HCT116 (cell line): ENCODE results near the gene DOCK3. TPM values are rescaled to one million over a fixed set of nuclear protein-coding genes. Genes with fewer than 3 reads are reported as not detected.

Experiments
- ATAC-seq: fragments of 200-7000 bp; cut with Tn5 transposase; 2 replicates; pipeline ENCODE4 v1.9.1; 2020; ENCODE audit warnings: mild to moderate bottlenecking, moderate library complexity
- BruUV-seq: library from RNA; stranded (reverse); fragments of 400-500 nt; replicated peaks from 2 replicates; lab custom pipeline; 2021; lab: Mats Ljungman, UMichigan
- CTCF ChIA-PET: fragments of 300-600 bp; sonication (Branson Sonifier 250); formaldehyde crosslinking; loops from one replicate; lab custom pipeline; 2021; ENCODE audit warnings: antibody characterized with exemption; lab: Charles Lee
- POLR2A ChIA-PET: fragments of 300-600, 350-600 bp; sonication (Branson Sonifier 250); formaldehyde crosslinking; loops from one replicate; lab custom pipeline; 2021; ENCODE audit warnings: antibody characterized with exemption; lab: Charles Lee
- RAD21 ChIA-PET, 2 experiments: fragments of 300-600 bp; sonication (Branson Sonifier 250); formaldehyde crosslinking; loops; one replicate each; lab custom pipeline; 2023; ENCODE audit warnings: low total read pairs in 2 of 2; ENCODE audit not compliant: uncharacterized antibody in 2 of 2, unreplicated experiment in 2 of 2, low non-redundant PET in 1 of 2; lab: Charles Lee
- DNase-seq: peaks from one replicate; pipeline ENCODE4 v3.0.0-alpha.2; 2010; ENCODE audit warnings: low read depth, low spot score
- H2AFZ ChIP-seq: fragments of 200-600 bp; shearing (Covaris generic), sonication (generic); 2 replicates; pipeline ENCODE4 v1.6.1; 2017; ENCODE audit warnings: low read depth, mixed run types, mixed read lengths, antibody characterized with exemption, low read length; ENCODE audit not compliant: poor library complexity, severe bottlenecking
- H3K27ac ChIP-seq: 2 replicates; pipeline ENCODE4 v1.5.1; 2012; ENCODE audit warnings: low read depth, low read length
- H3K27me3 ChIP-seq: fragments of 200-600 bp; sonication (generic); 2 replicates; pipeline ENCODE4 v1.6.1; 2016; ENCODE audit warnings: mixed run types, low read length, mixed read lengths; ENCODE audit not compliant: insufficient read depth
- H3K36me3 ChIP-seq, 2 experiments: fragments of 200-500 bp in 1 of 2; fragments of 200-600 bp in 1 of 2; sonication (Bioruptor generic) in 1 of 2; sonication (generic) in 1 of 2; 2 replicates each; pipeline versions ENCODE4 v1.5.1 to v1.6.1; 2014 to 2016; ENCODE audit warnings: low read length in 2 of 2, inconsistent platforms in 1 of 2, mixed read lengths in 1 of 2, mixed run types in 1 of 2; ENCODE audit not compliant: insufficient read depth in 2 of 2, control insufficient read depth in 1 of 2
- H3K4me1 ChIP-seq, 2 experiments: fragments of 200-600 bp in 1 of 2; sonication (generic) in 1 of 2; 2 replicates each; pipeline versions ENCODE4 v1.5.1 to v1.6.1; 2012 to 2017; ENCODE audit warnings: low read length in 2 of 2, inconsistent platforms in 1 of 2, mild to moderate bottlenecking in 1 of 2, mixed read lengths in 1 of 2, mixed run types in 1 of 2, moderate library complexity in 1 of 2; ENCODE audit not compliant: insufficient read depth in 2 of 2, control insufficient read depth in 1 of 2
- H3K4me2 ChIP-seq: fragments of 200-600 bp; sonication (generic); 2 replicates; pipeline ENCODE4 v1.6.1; 2017; ENCODE audit warnings: mixed run types, low read length, mixed read lengths
- H3K4me3 ChIP-seq, 2 experiments: fragments of 200-600 bp in 1 of 2; sonication (generic) in 1 of 2; replicated peaks in 1 of 2; 2 replicates each; pipeline ENCODE4 v1.5.1; 2011 to 2016; ENCODE audit warnings: low read length in 2 of 2, control low read depth in 1 of 2, low read depth in 1 of 2, mild to moderate bottlenecking in 1 of 2, mixed read lengths in 1 of 2, mixed run types in 1 of 2
- H3K79me2 ChIP-seq: fragments of 200-600 bp; sonication (generic); 2 replicates; pipeline ENCODE4 v1.6.1; 2017; ENCODE audit warnings: mild to moderate bottlenecking, mixed run types, low read length, moderate library complexity, mixed read lengths; ENCODE audit not compliant: insufficient read depth
- H3K9ac ChIP-seq: fragments of 200-600 bp; sonication (generic); 2 replicates; pipeline ENCODE4 v1.6.1; 2016; ENCODE audit warnings: low read length, mixed read lengths
- H3K9me2 ChIP-seq: fragments of 200-600 bp; sonication (generic), shearing (Covaris generic); 2 replicates; pipeline ENCODE4 v1.6.1; 2017; ENCODE audit warnings: mixed run types, mild to moderate bottlenecking, moderate library complexity; ENCODE audit not compliant: insufficient read depth
- H3K9me3 ChIP-seq, 2 experiments: fragments of 200-500 bp in 1 of 2; fragments of 200-600 bp in 1 of 2; sonication (Bioruptor generic) in 1 of 2; sonication (generic) in 1 of 2; 2 replicates each; pipeline ENCODE4 v1.6.1; 2014 to 2017; ENCODE audit warnings: low read length in 2 of 2, mixed read lengths in 2 of 2, inconsistent platforms in 1 of 2, low read depth in 1 of 2, mild to moderate bottlenecking in 1 of 2, mixed run types in 1 of 2, moderate library complexity in 1 of 2; ENCODE audit not compliant: control insufficient read depth in 1 of 2, insufficient read depth in 1 of 2
- H4K20me1 ChIP-seq: fragments of 200-600 bp; sonication (generic), shearing (Covaris generic); 2 replicates; pipeline ENCODE4 v1.6.1; 2017; ENCODE audit warnings: mixed run types, mild to moderate bottlenecking, moderate library complexity; ENCODE audit not compliant: insufficient read depth
- CEBPB ChIP-seq: IDR thresholded peaks from 2 replicates; pipeline ENCODE4 v1.6.1; 2012; ENCODE audit warnings: low read depth
- EGR1 ChIP-seq: IDR thresholded peaks from 2 replicates; pipeline ENCODE4 v1.6.1; 2012; ENCODE audit warnings: low read depth
- ELF1 ChIP-seq: IDR thresholded peaks from 2 replicates; pipeline ENCODE4 v1.6.1; 2012; ENCODE audit warnings: low read depth, borderline replicate concordance
- EZH2phosphoT487 ChIP-seq: fragments of 200-600 bp; IDR thresholded peaks from 2 replicates; pipeline ENCODE4 v1.6.1; 2018; ENCODE audit warnings: antibody characterized with exemption, borderline replicate concordance
- JUND ChIP-seq: IDR thresholded peaks from 2 replicates; pipeline ENCODE4 v1.6.1; 2012
- POLR2AphosphoS5 ChIP-seq: IDR thresholded peaks from 2 replicates; pipeline ENCODE4 v1.6.1; 2011; ENCODE audit warnings: mild to moderate bottlenecking, low read depth, low read length, moderate library complexity
- RAD21 ChIP-seq: IDR thresholded peaks from 2 replicates; pipeline ENCODE4 v1.6.1; 2012; ENCODE audit warnings: low read depth, mild to moderate bottlenecking
- SIN3A ChIP-seq: IDR thresholded peaks from 2 replicates; pipeline ENCODE4 v1.6.1; 2012; ENCODE audit warnings: low read depth
- SRF ChIP-seq: IDR thresholded peaks from 2 replicates; pipeline ENCODE4 v1.6.1; 2012; ENCODE audit warnings: low read depth
- TCF7L2 ChIP-seq: IDR thresholded peaks from 2 replicates; pipeline ENCODE4 v1.7.0; 2011; ENCODE audit warnings: borderline replicate concordance, inconsistent platforms; ENCODE audit not compliant: insufficient read depth, insufficient read length; ENCODE audit errors: extremely low read depth
- YY1 ChIP-seq: IDR thresholded peaks from 2 replicates; pipeline ENCODE4 v1.6.1; 2011; ENCODE audit warnings: low read length, low read depth, moderate library complexity, mild to moderate bottlenecking; ENCODE audit not compliant: insufficient replicate concordance; ENCODE audit errors: extremely low read depth
- ZFX ChIP-seq: fragments of 450-650 bp; IDR thresholded peaks from 2 replicates; pipeline ENCODE4 v1.6.1; 2017
- ZNF274 ChIP-seq: fragments of 200-500 bp; sonication (Bioruptor generic); IDR thresholded peaks from 2 replicates; pipeline ENCODE4 v1.6.1; 2014; ENCODE audit warnings: mild to moderate bottlenecking, low read depth, low read length, inconsistent platforms
- intact Hi-C: fragments of 100-400 bp; cut with micrococcal nuclease; formaldehyde crosslinking; loops from 2 replicates; pipeline ENCODE4 v1.10.0; 2022
- total RNA-seq: library from RNA; stranded (reverse); gene quantifications from one replicate; pipeline ENCODE4 v1.2.1, GENCODE V29; 2021; ENCODE audit not compliant: unreplicated experiment
- TF ChIP-seq, protein P1 (sequence below): IDR thresholded peaks from 2 replicates; pipeline ENCODE4 v1.6.1; 2012; ENCODE audit warnings: low read depth
- TF ChIP-seq, protein P2 (sequence below): IDR thresholded peaks from 2 replicates; pipeline ENCODE4 v1.6.1; 2011; ENCODE audit warnings: mild to moderate bottlenecking, low read length, moderate library complexity; ENCODE audit not compliant: insufficient replicate concordance; ENCODE audit errors: extremely low read depth
- TF ChIP-seq, protein P3 (sequence below): IDR thresholded peaks from 2 replicates; pipeline ENCODE4 v1.6.1; 2012
- TF ChIP-seq, protein P4 (sequence below), 3 experiments: fragments of 200-600 bp in 1 of 3; sonication (generic) in 1 of 3; IDR thresholded peaks in 2 of 3; conservative IDR thresholded peaks in 1 of 3; 2 replicates each; pipeline ENCODE4 v1.5.1; 2012 to 2017; ENCODE audit warnings: low read depth in 2 of 3, low read length in 2 of 3, antibody characterized with exemption in 1 of 3, borderline replicate concordance in 1 of 3, control low read depth in 1 of 3, mild to moderate bottlenecking in 1 of 3, mixed read lengths in 1 of 3, mixed run types in 1 of 3, moderate library complexity in 1 of 3; ENCODE audit not compliant: insufficient read depth in 1 of 3
- TF ChIP-seq, protein P5 (sequence below): IDR thresholded peaks from 2 replicates; pipeline ENCODE4 v1.6.1; 2012

The DOCK3 gene
- total RNA-seq, 1 experiment from 2014 or later = 4.2 TPM

DNA sequence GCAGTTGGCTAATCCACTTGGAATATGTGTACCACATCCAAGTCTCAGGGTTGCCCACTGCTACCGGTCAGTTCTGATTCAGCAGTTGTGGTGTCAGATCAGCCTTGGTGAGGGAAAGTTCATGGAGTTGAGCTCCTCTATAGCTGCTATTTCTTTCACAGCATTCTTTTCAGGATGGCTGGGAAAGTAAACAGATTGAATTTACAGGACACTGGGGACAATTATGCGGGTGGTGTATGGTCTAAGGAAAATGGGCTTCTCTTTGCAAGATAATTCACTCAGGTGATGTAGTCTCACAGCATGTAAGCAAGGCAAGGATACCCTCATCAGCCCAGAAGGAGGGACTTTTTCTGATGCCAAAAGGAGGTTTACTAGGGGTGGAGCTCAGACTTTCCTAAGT, 249.9 kb downstream of the DOCK3 start:
- Histone ChIP-seq H3K4me3 (no peak overlapping the region), H3K9me2 (no peaks in the 10 kb centered on the region), H3K36me3 (no peaks in the 10 kb centered on the region), H3K4me2 (no peak overlapping the region)
- TF ChIP-seq, protein P1, sequence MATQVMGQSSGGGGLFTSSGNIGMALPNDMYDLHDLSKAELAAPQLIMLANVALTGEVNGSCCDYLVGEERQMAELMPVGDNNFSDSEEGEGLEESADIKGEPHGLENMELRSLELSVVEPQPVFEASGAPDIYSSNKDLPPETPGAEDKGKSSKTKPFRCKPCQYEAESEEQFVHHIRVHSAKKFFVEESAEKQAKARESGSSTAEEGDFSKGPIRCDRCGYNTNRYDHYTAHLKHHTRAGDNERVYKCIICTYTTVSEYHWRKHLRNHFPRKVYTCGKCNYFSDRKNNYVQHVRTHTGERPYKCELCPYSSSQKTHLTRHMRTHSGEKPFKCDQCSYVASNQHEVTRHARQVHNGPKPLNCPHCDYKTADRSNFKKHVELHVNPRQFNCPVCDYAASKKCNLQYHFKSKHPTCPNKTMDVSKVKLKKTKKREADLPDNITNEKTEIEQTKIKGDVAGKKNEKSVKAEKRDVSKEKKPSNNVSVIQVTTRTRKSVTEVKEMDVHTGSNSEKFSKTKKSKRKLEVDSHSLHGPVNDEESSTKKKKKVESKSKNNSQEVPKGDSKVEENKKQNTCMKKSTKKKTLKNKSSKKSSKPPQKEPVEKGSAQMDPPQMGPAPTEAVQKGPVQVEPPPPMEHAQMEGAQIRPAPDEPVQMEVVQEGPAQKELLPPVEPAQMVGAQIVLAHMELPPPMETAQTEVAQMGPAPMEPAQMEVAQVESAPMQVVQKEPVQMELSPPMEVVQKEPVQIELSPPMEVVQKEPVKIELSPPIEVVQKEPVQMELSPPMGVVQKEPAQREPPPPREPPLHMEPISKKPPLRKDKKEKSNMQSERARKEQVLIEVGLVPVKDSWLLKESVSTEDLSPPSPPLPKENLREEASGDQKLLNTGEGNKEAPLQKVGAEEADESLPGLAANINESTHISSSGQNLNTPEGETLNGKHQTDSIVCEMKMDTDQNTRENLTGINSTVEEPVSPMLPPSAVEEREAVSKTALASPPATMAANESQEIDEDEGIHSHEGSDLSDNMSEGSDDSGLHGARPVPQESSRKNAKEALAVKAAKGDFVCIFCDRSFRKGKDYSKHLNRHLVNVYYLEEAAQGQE = no peak
- TF ChIP-seq TCF7L2 = no peak
- TF ChIP-seq, protein P2, sequence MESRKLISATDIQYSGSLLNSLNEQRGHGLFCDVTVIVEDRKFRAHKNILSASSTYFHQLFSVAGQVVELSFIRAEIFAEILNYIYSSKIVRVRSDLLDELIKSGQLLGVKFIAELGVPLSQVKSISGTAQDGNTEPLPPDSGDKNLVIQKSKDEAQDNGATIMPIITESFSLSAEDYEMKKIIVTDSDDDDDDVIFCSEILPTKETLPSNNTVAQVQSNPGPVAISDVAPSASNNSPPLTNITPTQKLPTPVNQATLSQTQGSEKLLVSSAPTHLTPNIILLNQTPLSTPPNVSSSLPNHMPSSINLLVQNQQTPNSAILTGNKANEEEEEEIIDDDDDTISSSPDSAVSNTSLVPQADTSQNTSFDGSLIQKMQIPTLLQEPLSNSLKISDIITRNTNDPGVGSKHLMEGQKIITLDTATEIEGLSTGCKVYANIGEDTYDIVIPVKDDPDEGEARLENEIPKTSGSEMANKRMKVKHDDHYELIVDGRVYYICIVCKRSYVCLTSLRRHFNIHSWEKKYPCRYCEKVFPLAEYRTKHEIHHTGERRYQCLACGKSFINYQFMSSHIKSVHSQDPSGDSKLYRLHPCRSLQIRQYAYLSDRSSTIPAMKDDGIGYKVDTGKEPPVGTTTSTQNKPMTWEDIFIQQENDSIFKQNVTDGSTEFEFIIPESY = no peak
- TF ChIP-seq ZNF274 = no peak
- TF ChIP-seq POLR2AphosphoS5 = no peak
- TF ChIP-seq, protein P3, sequence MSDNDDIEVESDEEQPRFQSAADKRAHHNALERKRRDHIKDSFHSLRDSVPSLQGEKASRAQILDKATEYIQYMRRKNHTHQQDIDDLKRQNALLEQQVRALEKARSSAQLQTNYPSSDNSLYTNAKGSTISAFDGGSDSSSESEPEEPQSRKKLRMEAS = no peak
- TF ChIP-seq YY1 = no peak
- no peak for TF ChIP-seq ELF1
- TF ChIP-seq JUND = no peak
- TF ChIP-seq, protein P4, sequence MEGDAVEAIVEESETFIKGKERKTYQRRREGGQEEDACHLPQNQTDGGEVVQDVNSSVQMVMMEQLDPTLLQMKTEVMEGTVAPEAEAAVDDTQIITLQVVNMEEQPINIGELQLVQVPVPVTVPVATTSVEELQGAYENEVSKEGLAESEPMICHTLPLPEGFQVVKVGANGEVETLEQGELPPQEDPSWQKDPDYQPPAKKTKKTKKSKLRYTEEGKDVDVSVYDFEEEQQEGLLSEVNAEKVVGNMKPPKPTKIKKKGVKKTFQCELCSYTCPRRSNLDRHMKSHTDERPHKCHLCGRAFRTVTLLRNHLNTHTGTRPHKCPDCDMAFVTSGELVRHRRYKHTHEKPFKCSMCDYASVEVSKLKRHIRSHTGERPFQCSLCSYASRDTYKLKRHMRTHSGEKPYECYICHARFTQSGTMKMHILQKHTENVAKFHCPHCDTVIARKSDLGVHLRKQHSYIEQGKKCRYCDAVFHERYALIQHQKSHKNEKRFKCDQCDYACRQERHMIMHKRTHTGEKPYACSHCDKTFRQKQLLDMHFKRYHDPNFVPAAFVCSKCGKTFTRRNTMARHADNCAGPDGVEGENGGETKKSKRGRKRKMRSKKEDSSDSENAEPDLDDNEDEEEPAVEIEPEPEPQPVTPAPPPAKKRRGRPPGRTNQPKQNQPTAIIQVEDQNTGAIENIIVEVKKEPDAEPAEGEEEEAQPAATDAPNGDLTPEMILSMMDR (IDR thresholded peaks at IDR 0.05 in 2 of 3, conservative IDR thresholded peaks at IDR 0.05 in 1 of 3; ENCODE audit: borderline replicate concordance in 1 of 3, insufficient read depth in 1 of 3, low read depth in 2 of 3, low read length in 2 of 3) = no peak
- no peak for TF ChIP-seq EGR1
- no peak for TF ChIP-seq ZFX
- TF ChIP-seq, protein P5, sequence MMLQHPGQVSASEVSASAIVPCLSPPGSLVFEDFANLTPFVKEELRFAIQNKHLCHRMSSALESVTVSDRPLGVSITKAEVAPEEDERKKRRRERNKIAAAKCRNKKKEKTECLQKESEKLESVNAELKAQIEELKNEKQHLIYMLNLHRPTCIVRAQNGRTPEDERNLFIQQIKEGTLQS = no peak
- no peak for TF ChIP-seq EZH2phosphoT487
- no peak for TF ChIP-seq CEBPB
- no peak for TF ChIP-seq RAD21
- no peak for TF ChIP-seq SRF
- TF ChIP-seq SIN3A = no peak
- TF ChIP-seq, all 23 proteins: peak for 0
- POLR2A ChIA-PET = no interaction called here
- BruUV-seq = no TSS peak
- ATAC-seq (no peak), DNase-seq (no peak)
- RAD21 ChIA-PET = no interaction called here
- H3K9ac ChIP-seq = no peak overlapping the region
- CTCF ChIA-PET = no interaction called here
- H3K27ac ChIP-seq = no peak overlapping the region
- intact Hi-C loops = no loop called here
- H3K27me3 ChIP-seq = no peaks in the 10 kb centered on the region
- H3K79me2 ChIP-seq = no peaks in the 10 kb centered on the region
- no peak overlapping the region for H2AFZ ChIP-seq
- H3K9me3 ChIP-seq = no peaks in the 10 kb centered on the region
- H3K4me1 ChIP-seq = no peaks in the 10 kb centered on the region
- no peaks in the 10 kb centered on the region for H4K20me1 ChIP-seq
